ENCODE results near the gene NTNG1.

NTNG1 gene

GRCh38 chr1:107339775-107340174 lies 198.9 kb downstream of the NTNG1 start:
- DNase-seq (ENCODE audit: low spot score) = no peak

GRCh38 chr1:107342316-107342715 lies 201.5 kb downstream of the NTNG1 start:
- DNase-seq (ENCODE audit: low spot score) = no peak

- no peak for DNase-seq (ENCODE audit: low spot score)
Observed at GRCh38 chr1:107342768-107343167, 201.9 kb downstream of the NTNG1 start.

- no peak for DNase-seq (ENCODE audit: low spot score)
Observed at GRCh38 chr1:107343601-107344000, 202.8 kb downstream of the NTNG1 start.

- no peak for DNase-seq (ENCODE audit: low spot score)
Observed at GRCh38 chr1:107344268-107344760, 203.5 kb downstream of the NTNG1 start.

- no peak for DNase-seq (ENCODE audit: low spot score)
Observed at GRCh38 chr1:107344836-107345235, 204.0 kb downstream of the NTNG1 start.

GRCh38 chr1:107352850-107353249 lies 212.0 kb downstream of the NTNG1 start:
- no peak for DNase-seq (ENCODE audit: low spot score)

- no peak for DNase-seq (ENCODE audit: low spot score)
Observed at GRCh38 chr1:107357376-107357775, 216.5 kb downstream of the NTNG1 start.

GRCh38 chr1:107358619-107359327 lies 217.9 kb downstream of the NTNG1 start:
- no peak for DNase-seq (ENCODE audit: low spot score)

GRCh38 chr1:107359472-107360241 lies 218.8 kb downstream of the NTNG1 start:
- DNase-seq (ENCODE audit: low spot score) = no peak

GRCh38 chr1:107362468-107363140 lies 221.8 kb downstream of the NTNG1 start:
- no peak for DNase-seq (ENCODE audit: low spot score)

GRCh38 chr1:107363154-107363553 lies 222.3 kb downstream of the NTNG1 start:
- DNase-seq (ENCODE audit: low spot score) = no peak

- DNase-seq (ENCODE audit: low spot score) = no peak
Observed at GRCh38 chr1:107365527-107366240, 224.8 kb downstream of the NTNG1 start.

GRCh38 chr1:107378426-107378825 lies 237.6 kb downstream of the NTNG1 start:
- DNase-seq (ENCODE audit: low spot score) = no peak

GRCh38 chr1:107378866-107379265 lies 238.0 kb downstream of the NTNG1 start:
- DNase-seq (ENCODE audit: low spot score) = no peak

- DNase-seq (ENCODE audit: low spot score) = no peak
Observed at GRCh38 chr1:107379826-107380225, 239.0 kb downstream of the NTNG1 start.

- DNase-seq (ENCODE audit: low spot score) = no peak
Observed at GRCh38 chr1:107389410-107390396, 248.9 kb downstream of the NTNG1 start.

GRCh38 chr1:107394301-107394700 lies 253.5 kb downstream of the NTNG1 start:
- no peak for DNase-seq (ENCODE audit: low spot score)

GRCh38 chr1:107401704-107402103 lies 260.9 kb downstream of the NTNG1 start:
- no peak for DNase-seq (ENCODE audit: low spot score)

- no peak for DNase-seq (ENCODE audit: low spot score)
Observed at GRCh38 chr1:107404756-107405155, 263.9 kb downstream of the NTNG1 start.

GRCh38 chr1:107405236-107405635 lies 264.4 kb downstream of the NTNG1 start:
- DNase-seq (ENCODE audit: low spot score) = no peak

Data from D341Med (cell line).